Ramos (cell line): ENCODE data around the gene OR2AE1.
"Not testable (repeated sequence)": the region's sequence is repeated elsewhere in the genome, so short reads cannot be mapped to it uniquely, and the experiment has no call there.

Source experiments
- in situ Hi-C: fragments of 300-500 bp; cut with MboI; formaldehyde crosslinking; loops from one replicate; pipeline ENCODE4 v1.14.3; 2022; ENCODE audit warnings: low sequenced_read_pairs; ENCODE audit not compliant: unreplicated experiment

OR2AE1 gene, protein sequence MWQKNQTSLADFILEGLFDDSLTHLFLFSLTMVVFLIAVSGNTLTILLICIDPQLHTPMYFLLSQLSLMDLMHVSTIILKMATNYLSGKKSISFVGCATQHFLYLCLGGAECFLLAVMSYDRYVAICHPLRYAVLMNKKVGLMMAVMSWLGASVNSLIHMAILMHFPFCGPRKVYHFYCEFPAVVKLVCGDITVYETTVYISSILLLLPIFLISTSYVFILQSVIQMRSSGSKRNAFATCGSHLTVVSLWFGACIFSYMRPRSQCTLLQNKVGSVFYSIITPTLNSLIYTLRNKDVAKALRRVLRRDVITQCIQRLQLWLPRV

DNA sequence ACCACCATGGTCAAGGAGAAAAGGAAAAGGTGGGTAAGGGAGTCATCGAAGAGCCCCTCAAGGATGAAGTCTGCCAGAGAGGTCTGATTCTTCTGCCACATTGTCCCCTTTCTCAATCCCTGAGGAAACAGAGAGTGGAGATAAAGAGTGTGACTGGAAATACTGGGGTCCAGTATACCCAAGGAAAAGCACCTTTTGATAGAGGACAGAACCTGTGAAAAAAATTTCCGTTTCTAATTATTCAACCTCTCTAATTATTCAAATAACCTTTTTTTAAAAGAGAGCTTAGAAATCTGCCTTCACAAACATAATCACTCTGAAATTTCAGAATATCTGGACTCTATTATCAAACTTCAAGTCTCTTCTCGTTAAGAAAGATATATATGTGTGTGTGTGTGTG is at the start of gene OR2AE1:
TSS of gene OR2AE1 (minus strand) at position 101 of the 400 bp plus-strand sequence. CDS start at position 101, 0 bp downstream.
- in situ Hi-C loops, result no loop called here

DNA sequence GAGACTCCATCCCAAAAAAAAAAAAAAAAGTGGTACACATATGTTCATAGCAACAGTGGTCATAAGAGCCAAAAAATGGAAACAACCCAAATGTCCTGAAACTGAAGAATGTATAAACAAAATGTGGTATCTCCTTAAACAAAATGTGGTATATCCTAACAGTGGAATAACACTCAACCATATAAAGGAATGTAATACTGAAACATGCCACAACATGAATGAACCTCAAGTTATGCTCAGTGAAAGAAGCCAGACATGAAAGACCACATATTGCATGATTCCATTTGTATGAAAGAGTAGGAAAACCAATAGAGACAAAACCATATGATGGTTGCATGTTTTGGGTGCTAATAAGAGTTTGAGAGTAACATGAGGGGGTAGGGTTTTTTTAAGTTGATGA is 49.5 kb upstream of the OR2AE1 start:
- in situ Hi-C loops, result no loop called here

DNA sequence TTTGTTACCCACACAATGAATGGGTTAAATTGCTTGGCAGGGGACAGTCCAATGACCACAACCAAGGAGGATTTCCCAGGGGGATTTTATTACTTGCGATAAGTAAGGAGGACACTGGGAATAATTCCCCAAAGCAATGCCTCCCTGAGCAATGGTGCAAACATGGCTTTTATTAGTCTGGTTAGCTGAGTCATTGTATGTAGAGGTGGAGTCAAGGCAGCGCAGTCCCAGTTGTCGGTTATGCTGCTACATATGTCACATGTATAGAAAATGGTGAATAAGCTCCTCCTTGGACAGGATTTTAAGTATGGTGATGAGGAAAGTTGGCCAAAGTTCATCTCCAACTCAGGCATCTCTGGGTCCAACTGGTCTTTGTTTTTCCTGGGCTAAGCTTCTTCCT is 46.4 kb upstream of the OR2AE1 start:
- in situ Hi-C loops, result no loop called here

DNA sequence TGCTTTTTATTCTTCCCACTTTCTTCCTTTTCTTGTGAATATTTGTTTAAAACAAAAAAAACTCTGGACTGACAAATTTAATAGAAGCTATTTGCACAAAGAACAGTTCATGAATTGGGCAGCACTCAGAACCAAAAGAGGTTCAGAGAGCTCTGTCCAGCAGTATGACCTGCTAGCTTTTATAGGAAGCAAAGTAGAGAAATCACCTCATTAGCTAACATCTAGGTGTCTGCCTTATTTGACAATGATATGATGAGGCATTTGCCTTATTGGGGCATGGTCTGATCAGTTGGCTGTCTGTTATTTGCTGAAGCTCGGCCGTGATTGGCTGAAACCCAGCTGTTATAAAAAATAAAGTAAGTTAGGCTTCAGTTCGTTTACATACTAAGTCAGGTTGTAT is 43.3 kb upstream of the OR2AE1 start:
- in situ Hi-C loops, result no loop called here

DNA sequence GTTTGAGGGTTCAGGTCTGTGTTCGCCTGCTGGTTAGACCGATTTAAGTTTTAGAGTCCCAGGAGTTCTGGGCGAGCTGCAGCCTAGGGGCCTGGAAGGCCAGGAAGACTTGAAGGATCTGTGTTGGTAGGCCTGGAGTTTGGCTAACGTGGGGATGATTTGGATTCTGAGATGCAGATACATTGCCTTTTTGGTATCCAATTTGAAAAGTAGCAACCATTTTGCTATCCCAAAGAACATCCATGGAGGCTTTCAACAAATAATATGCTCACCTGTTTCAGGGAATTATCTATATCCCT is 42.9 kb upstream of the OR2AE1 start:
- in situ Hi-C loops, result loop anchor here (5.0 to 10.0 kb wide), 3 partner anchors 73 to 205 kb away; partner anchors contain the start of gene MBLAC1

DNA sequence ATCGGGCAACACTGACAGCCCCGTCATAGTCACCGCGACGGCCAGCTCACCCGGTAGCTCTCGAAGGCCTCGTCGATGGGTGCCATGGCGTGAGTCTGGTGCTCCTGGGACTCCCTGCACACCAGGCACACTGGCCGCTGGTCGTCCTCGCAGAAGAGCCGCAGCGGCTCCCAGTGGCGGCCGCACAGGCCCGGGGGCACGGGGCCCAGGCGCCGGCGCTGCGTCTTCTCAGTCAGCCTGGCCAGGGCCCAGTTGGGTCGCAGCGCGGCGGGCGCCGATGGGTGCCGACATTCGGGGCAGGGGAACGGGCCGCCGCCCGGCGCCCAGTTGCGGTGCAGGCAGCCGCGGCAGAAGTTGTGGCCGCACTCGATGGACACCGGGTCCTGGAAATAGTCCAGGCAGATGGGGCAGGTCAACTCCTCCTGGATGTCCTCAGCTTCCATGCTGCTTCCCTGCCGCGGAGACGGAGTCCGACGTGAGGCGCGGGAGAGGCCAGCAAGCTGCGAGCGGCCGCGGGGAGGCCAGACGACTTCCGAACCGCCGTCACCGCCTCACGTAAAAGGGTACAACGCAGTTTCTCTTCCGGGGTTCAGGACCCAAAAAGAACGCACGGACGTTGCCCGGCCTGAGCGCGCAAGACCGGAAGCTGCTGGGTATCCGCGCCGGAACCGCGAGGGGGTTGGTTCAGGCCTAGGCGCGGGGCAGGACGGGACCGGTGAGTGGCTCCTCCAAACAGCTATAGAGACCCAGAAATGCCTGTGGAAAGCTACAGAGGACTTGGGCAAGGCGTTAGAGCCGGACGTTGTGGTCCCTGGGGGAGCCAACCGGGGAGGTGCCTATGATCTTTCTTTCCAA is 42.4 kb upstream of the OR2AE1 start, which contains the start of gene TRIM4:
TSS of gene TRIM4 (minus strand) at position 572 of the 855 bp plus-strand sequence. CDS start at position 443, 129 bp downstream.
- in situ Hi-C loops, result loop anchor here (5.0 to 10.0 kb wide), 3 partner anchors 73 to 206 kb away; partner anchors contain the start of gene MBLAC1

DNA sequence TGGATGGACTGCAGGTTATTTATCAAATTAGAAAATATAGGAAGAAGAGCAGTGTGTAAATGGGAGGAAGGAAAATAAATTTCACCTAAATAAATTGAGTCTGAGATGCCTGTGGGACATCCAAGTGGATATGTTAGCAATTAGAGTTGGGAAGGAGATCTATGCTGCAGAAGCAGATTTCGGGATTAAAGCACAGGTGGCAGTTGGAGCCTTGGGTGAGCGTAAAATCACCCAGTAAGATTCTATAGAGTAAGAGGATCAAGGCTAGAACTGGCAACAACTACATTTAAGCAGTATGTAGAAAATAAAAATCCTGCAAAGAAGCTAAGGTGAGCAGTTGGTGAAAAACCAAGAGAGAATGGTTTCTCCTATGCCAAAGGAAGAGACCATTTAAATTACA is 34.1 kb upstream of the OR2AE1 start:
- in situ Hi-C loops, result loop anchor here (10.0 kb wide), 2 partner anchors 144 to 214 kb away; partner anchors contain the start of gene MBLAC1

DNA sequence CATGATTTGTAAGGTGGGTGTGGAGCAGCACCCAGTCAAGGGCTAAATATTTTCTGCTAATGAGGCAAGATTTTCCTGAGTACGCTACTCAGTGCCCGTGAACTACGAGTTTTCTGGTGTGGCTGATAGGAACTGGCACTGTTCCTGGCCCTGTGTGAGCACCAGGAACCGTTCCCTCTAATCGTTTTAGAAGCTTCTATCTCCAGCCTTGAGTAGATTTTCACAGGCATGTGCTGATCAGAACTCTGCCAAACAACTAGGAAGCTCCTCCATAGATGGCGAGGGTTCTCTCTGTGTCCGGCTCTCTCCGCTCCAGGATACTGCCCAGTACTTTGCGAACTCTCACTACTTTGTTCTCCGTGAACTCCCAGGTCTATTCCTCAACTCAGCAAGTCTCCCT is 24.7 kb upstream of the OR2AE1 start:
- in situ Hi-C loops, result no loop called here

DNA sequence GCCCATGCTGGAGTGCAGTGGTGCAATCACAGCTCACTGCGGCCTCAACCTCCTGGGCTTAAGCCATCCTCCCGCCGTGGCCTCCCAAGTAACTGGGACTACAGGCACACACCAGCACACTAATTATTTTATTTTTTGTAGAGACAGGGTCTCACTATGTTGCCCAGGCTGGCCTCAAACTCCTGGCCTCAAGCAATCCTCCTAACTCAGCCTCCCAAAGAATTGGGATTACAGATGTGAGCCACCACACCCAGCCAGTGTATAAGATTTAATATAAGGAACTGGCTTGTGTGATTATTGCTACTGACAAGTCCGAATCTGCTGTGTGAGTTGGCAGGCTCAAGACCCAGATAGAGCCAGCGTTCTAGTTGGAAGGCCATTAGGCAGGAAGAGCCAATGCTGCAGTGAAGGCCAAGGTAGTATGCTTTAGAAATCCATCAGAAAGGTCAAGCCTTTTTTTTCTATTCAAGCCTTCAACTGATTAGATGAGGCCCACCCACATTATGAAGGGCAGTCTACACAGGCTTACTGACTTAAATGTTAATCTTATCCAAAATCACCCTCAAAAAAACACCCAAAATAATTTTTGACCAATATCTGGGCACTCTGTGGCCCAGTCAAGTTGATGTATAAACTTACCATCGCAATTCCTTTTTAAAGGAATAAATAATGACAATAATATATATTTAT is 23.1 kb upstream of the OR2AE1 start:
- in situ Hi-C loops, result no loop called here

DNA sequence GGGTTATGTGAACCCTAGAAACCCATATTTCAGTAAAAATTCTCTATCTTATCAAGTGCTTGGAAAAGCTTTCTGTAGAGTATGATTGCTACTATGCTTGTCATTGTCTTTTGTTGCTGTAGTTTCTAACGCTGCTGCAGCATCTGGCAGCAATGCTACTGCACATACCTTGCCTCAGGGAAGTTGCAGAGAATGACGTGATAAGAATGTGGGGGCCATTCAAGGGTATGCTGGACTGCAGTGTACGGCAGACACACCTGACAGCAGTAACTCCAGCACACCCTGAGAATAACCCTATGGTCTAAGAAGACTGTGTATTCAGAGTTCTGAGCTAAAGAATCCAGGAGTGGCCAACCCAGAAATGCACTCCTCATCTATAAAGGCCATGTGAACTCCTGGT is 22.0 kb upstream of the OR2AE1 start:
- in situ Hi-C loops, result no loop called here

DNA sequence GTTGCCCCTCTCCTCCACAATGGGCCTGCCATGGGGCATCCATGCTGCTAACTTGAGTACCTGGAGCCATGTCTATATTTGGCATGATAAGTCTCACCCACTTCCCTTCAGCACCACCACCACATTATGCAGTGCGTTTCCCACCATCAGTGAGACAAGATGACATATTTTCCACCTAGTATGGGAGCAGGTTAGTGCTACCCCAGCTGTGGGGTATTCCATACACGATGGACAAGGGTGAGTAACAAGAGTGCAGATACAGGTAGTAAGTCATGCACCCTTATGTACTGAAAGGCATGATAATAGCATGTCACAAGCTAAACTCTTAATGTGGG is 21.2 kb upstream of the OR2AE1 start:
- in situ Hi-C loops, result no loop called here

DNA sequence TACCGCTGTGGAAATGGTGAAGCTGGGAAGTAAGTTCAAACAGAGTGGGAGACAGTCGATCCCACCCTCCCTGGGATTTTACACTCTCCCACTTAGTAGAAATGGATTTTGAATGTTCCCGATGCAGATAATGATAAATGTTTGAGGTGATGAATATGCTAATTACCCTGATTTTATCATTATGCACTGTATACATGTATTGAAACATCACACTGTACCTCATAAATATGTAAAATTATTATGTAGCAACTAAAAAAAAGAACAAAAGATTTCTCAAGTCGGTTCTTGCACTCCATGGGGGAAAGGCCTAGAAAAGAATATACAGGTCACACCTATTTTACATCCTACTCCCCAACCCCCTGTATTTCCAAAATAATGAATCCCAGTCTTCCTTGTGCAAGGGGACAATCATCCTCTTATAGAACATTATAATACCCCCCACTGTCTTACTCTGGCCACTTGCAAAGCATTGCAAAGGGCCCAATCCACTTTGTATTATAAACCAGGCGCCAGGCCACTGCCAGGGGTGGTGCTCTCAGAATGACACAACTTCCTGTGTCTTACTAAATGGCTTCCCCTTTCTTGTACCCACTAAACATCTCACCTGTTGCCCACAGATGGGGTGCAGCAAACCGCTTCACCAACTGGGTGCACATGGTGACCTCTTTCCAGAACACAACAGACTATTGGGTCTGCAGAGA is 20.6 kb upstream of the OR2AE1 start:
- in situ Hi-C loops, result no loop called here

DNA sequence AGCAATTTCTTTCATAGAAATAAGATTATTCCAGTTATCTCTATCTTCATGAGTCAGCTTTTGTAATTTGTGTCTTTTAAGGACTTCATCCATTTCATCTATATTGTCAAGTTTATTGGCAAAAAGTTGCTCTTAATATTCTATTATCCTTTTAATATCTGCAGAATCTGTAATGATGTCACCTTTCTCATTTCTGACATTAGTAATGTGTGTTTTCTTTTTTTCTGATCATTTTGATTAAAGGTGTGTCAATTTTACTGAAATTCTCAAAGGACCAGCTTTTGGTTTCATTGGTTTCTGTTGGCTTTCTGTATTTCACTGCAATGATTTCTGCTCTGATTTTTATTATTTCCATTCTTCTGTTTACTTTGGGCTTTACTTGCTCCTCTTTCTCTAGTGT is 17.9 kb upstream of the OR2AE1 start:
- in situ Hi-C loops, result no loop called here

DNA sequence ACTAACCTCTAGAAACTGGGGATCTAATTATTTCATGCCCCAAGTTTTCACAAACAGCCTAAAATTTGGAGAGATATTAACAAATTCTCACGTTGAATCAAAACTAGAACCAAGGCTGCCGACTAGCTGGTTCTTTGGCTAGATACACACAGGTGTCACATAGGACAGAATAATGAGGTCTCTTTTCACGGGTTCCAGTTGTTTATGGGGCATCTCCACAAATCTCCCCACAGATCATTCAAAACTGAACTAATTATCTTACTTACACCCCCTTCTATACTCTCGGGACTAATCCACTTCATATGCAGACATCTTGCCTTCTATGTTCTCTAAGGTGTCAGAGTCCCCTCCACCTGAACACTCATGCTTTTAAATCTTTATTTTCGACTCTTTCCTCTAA is 16.4 kb upstream of the OR2AE1 start:
- in situ Hi-C loops, result no loop called here

DNA sequence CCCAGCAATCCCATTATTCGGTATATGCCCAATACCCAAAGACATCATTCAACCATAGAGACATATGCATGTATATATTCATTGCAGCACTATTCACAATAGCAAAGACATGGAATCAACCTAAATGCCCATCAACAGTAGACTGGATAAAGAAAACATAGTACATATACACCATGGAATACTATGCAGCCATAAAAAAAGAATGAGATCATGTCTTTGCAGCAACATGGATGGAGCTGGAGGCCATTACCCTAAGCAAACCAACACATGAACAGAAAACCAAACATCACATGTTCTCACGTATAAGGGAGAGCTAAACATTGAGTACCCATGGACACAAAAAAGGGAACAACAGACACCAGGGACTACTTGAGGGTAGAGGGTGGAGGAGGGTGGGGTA is 13.5 kb upstream of the OR2AE1 start:
- in situ Hi-C loops, result not testable (repeated sequence)

DNA sequence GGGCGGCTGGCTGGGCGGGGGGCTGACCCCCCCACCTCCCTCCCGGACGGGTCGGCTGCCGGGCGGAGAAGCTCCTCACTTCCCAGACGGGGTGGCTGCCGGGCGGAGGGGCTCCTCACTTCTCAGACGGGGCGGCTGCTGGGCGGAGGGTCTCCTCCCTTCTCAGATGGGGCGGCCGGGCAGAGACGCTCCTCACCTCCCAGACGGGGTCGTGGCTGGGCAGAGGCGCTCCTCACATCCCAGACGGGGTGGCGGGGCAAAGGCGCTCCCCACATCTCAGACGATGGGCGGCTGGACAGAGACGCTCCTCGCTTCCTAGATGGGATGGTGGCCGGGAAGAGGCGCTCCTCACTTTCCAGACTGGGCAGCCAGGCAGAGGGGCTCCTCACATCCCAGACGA is 11.5 kb upstream of the OR2AE1 start:
- in situ Hi-C loops, result not testable (repeated sequence)

DNA sequence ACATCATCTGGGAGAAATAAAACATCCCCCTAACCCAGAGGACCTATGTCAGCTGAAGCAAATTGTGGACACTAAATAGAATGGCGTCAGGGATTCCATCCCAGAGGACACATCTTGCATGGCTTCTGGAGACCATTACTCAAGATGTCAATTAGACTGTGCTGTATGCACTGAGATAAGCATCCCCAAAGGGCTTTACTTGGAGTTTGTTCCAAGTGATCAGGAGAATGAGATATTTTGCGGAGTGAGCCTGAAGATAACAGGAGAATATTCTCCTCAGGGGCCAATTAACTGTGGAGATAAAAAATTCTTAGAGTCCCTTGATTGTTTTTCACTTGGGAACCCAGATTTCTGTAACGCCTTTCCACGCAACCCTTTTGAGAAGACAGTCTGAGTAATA is 4.5 kb upstream of the OR2AE1 start:
- in situ Hi-C loops, result no loop called here

DNA sequence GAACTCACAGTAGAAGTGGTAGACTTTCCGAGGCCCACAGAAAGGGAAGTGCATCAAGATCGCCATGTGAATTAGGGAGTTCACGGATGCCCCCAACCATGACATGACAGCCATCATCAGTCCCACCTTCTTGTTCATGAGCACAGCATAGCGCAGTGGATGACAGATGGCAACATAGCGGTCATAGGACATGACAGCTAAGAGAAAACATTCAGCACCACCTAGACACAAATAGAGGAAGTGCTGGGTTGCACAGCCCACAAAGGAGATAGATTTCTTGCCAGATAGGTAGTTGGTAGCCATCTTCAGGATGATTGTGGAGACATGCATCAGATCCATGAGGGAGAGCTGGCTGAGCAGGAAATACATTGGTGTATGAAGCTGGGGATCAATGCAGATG is 342 bp downstream of the OR2AE1 start:
- in situ Hi-C loops, result no loop called here

DNA sequence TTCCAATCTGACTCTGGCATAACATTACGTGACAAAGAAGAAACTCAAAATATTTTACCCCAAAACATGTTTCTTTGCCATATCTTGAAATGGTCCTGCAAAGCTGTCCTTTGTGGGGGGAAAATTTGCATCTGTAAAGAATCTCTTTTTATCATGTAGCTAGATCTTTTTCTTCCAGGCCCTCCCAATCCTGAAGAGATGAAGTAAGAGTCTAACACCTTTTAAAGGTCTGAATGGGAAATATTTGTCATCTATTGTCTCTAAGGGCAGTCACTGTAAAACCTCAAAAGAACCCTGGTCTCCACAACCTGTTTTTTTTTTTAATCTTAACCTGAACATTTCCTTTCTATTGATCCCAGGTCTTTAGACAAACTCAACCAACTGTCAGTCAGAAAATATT is 8.6 kb downstream of the OR2AE1 start:
- in situ Hi-C loops, result no loop called here

DNA sequence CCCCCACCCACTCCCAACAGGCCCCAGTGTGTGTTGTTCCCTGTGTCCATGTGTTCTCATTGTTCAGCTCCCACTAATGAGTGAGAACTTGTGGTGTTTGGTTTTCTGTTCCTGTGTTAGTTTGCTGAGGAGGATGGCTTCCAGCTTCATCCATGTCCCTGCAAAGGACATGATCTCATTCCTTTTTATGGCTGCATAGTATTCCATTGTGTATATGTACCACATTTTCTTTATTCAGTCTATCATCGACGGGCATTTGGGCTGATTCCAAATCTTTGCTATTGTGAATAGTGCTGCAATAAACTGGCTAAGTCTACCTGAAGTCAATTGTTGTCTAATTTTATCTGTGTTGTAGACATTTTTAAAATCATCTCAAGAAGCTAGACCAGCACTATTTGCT is 9.4 kb downstream of the OR2AE1 start:
- in situ Hi-C loops, result not testable (repeated sequence)
